ENCODE measurements around the gene ZC2HC1C.

ZC2HC1C gene

DNA sequence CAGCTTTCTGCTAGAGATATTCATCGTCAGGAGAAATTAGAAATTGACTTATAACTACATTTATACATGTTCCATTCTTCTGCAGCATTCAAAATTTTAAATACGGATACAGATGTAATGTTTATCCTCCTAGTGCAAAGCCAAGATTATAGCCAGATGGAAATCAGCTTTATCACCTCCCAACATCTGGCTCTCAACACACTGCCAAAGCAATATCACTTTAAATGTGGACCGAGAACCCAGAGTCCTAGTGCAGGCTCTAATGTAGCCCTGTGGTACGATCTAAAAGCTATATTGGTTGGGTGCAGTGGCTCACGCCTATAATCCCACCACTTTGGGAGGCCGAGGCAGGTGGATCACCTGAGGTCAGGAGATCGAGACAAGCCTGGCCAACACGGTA is 24.7 kb upstream of the ZC2HC1C start:
- peaks cover 14% of the 10 kb centered on the region; the same call in 1 of the 2 replicates for H3K36me3 ChIP-seq (ENCODE audit: insufficient read depth, low read depth, low read length)
- no peaks in the 10 kb centered on the region for H3K9me3 ChIP-seq (ENCODE audit: insufficient read depth, low read depth, low read length)
- H3K27ac ChIP-seq (ENCODE audit: low read length), result no peak overlapping the region
- H3K9ac ChIP-seq (ENCODE audit: low read depth, low read length), result no peak overlapping the region
- H3K4me1 ChIP-seq (ENCODE audit: insufficient read depth, low read length), result no peaks in the 10 kb centered on the region
- no peak overlapping the region for H3K4me3 ChIP-seq (ENCODE audit: low read length)
- no peaks in the 10 kb centered on the region for H3K27me3 ChIP-seq (ENCODE audit: insufficient read depth, low read length)

DNA sequence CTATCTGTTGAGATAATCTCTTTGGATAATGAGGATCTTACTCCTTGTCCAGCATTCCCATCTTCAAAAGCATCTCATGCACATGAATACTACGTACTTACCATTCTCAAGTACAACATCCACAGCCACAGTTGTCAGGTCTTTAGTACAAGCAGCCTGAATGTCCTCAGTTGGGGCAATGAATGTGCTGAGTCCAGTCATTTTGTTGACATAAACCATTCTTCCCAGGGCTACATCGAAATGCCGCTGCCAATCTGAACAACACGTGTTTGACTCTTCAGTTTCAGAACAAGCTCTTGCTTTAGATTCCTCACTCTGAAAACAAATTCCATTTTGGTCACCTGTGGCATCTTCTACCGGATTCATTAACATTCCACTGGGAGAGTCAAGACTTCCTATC is 23.2 kb upstream of the ZC2HC1C start:
- no peaks in the 10 kb centered on the region for H3K4me1 ChIP-seq (ENCODE audit: insufficient read depth, low read length)
- no peak overlapping the region for H3K4me3 ChIP-seq (ENCODE audit: low read length)
- H3K36me3 ChIP-seq (ENCODE audit: insufficient read depth, low read depth, low read length), result peaks cover 10% of the 10 kb centered on the region; the same call in 1 of the 2 replicates
- H3K9ac ChIP-seq (ENCODE audit: low read depth, low read length), result no peak overlapping the region
- H3K27me3 ChIP-seq (ENCODE audit: insufficient read depth, low read length), result no peaks in the 10 kb centered on the region
- H3K9me3 ChIP-seq (ENCODE audit: insufficient read depth, low read depth, low read length), result no peaks in the 10 kb centered on the region
- no peak overlapping the region for H3K27ac ChIP-seq (ENCODE audit: low read length)

DNA sequence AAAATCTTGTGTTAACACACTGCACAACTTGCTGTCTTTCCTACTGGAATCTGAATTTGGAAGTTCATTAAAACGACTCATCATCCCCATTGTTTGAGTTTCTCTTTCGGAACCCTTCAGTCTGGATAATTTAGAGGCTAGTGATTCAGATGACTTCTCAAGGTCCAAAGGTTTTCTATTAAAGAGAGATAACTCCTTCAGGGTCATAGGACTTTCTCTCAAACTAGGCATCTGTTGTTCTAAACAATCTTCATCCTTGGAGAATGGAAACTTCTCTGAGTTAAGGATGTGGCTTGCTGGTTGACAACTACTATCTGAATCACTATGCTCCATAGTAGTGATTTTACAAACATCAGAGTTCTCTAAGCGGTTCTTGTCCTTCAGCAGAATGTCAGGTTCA is 22.5 kb upstream of the ZC2HC1C start:
- H3K36me3 ChIP-seq (ENCODE audit: insufficient read depth, low read depth, low read length), result peaks cover 3% of the 10 kb centered on the region; the same call in 1 of the 2 replicates
- H3K9me3 ChIP-seq (ENCODE audit: insufficient read depth, low read depth, low read length), result no peaks in the 10 kb centered on the region
- no peak overlapping the region for H3K27ac ChIP-seq (ENCODE audit: low read length)
- H3K4me3 ChIP-seq (ENCODE audit: low read length), result no peak overlapping the region
- H3K9ac ChIP-seq (ENCODE audit: low read depth, low read length), result no peak overlapping the region
- H3K27me3 ChIP-seq (ENCODE audit: insufficient read depth, low read length), result no peaks in the 10 kb centered on the region
- no peaks in the 10 kb centered on the region for H3K4me1 ChIP-seq (ENCODE audit: insufficient read depth, low read length)

DNA sequence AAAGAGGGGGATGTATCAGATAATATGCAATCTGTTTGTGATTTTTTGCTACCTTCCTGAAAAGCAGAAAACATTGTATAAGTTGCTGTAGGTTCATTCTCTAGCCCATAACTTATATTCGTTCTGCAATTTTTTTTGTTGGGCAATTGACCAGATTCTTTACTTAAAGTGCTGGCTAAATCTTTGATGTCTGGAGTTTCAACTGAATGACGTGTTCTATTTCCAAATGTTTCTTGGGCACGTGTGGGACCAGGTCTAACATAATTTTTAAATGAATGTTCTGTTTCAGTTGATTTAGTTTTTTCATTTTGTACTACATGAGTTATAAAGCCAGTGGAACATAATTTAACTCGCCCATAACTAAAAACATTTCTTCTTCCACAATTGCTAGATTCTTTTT is 21.9 kb upstream of the ZC2HC1C start:
- H3K27me3 ChIP-seq (ENCODE audit: insufficient read depth, low read length), result no peaks in the 10 kb centered on the region
- no peaks in the 10 kb centered on the region for H3K4me1 ChIP-seq (ENCODE audit: insufficient read depth, low read length)
- H3K36me3 ChIP-seq (ENCODE audit: insufficient read depth, low read depth, low read length), result no peaks in the 10 kb centered on the region
- H3K4me3 ChIP-seq (ENCODE audit: low read length), result no peak overlapping the region
- H3K9ac ChIP-seq (ENCODE audit: low read depth, low read length), result no peak overlapping the region
- H3K27ac ChIP-seq (ENCODE audit: low read length), result no peak overlapping the region
- no peaks in the 10 kb centered on the region for H3K9me3 ChIP-seq (ENCODE audit: insufficient read depth, low read depth, low read length)

DNA sequence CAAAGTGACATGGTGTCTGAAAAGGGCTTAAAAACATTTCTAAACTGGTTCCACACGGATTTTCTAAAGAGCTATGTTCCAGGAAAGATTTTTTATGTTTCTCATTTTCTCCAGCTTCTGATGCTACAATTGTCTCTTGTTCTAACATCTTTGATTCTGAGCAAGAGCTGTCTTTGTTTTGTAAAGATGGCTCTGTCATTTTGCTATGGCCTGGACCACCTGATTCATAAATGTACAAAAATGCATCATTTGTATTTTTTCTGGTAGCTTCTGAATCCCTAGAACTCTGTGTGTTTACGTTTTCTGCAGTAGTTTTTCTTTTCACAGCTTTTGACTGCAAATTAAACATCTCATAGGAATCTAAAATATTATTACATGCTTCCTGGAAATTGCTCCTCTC is 21.3 kb upstream of the ZC2HC1C start:
- Histone ChIP-seq H3K9ac (ENCODE audit: low read depth, low read length) (no peak overlapping the region), H3K27me3 (ENCODE audit: insufficient read depth, low read length) (no peaks in the 10 kb centered on the region), H3K36me3 (ENCODE audit: insufficient read depth, low read depth, low read length) (no peaks in the 10 kb centered on the region), H3K4me1 (ENCODE audit: insufficient read depth, low read length) (no peaks in the 10 kb centered on the region), H3K27ac (ENCODE audit: low read length) (no peak overlapping the region), H3K9me3 (ENCODE audit: insufficient read depth, low read depth, low read length) (no peaks in the 10 kb centered on the region), H3K4me3 (ENCODE audit: low read length) (no peak overlapping the region)

DNA sequence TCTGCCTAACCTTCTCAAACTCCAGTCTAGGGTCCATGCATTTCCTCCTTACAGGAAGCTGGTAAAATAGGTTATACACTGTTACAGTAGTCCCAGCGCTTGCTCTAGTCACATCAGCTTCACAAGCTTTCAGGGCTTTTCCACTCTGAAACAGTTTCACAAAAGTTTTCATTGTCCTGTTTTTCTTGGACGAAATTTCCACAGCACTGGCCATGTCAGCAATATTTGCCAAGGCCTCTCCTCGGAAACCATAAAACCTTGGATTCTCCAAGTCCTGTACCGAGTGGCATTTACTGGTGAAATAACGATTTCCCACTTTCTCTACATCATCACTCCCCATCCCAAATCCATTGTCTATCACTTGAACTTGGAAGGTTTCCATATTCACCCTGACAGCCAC is 20.3 kb upstream of the ZC2HC1C start:
- no peak overlapping the region for H3K9ac ChIP-seq (ENCODE audit: low read depth, low read length)

DNA sequence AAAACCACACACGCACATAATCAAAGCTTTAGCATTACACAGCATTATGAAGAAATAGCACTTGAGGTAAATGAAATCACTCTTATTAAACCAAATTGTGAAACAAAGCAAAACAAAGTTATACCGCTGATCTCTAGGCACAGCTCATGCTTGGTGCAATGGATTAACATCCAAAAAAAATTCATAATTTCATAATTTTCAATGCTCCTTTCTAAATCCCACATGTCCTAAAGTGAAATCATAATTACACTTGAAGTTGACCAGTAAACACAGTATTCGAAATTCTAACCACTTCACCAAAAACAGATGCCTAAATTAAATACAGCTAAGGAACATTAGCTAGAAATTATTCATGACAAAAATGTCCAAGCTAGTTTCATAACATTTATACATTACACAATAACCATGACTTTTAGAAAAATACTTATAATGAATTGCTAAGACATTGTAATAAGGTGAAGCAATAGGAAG is 19.7 kb upstream of the ZC2HC1C start:
- no peaks in the 10 kb centered on the region for H3K27me3 ChIP-seq (ENCODE audit: insufficient read depth, low read length)
- H3K27ac ChIP-seq (ENCODE audit: low read length), result no peak overlapping the region
- no peak overlapping the region for H3K4me3 ChIP-seq (ENCODE audit: low read length)
- no peaks in the 10 kb centered on the region for H3K4me1 ChIP-seq (ENCODE audit: insufficient read depth, low read length)
- no peaks in the 10 kb centered on the region; the same call in 1 of the 2 replicates for H3K36me3 ChIP-seq (ENCODE audit: insufficient read depth, low read depth, low read length)
- no peak overlapping the region for H3K9ac ChIP-seq (ENCODE audit: low read depth, low read length)
- no peaks in the 10 kb centered on the region for H3K9me3 ChIP-seq (ENCODE audit: insufficient read depth, low read depth, low read length)

More for the DNA sequence above, 20.3 kb upstream of the ZC2HC1C start:
- Histone ChIP-seq H3K27ac (ENCODE audit: low read length) (no peak overlapping the region), H3K4me1 (ENCODE audit: insufficient read depth, low read length) (no peaks in the 10 kb centered on the region), H3K27me3 (ENCODE audit: insufficient read depth, low read length) (no peaks in the 10 kb centered on the region), H3K36me3 (ENCODE audit: insufficient read depth, low read depth, low read length) (no peaks in the 10 kb centered on the region; the same call in 1 of the 2 replicates), H3K4me3 (ENCODE audit: low read length) (no peak overlapping the region), H3K9me3 (ENCODE audit: insufficient read depth, low read depth, low read length) (no peaks in the 10 kb centered on the region)

DNA sequence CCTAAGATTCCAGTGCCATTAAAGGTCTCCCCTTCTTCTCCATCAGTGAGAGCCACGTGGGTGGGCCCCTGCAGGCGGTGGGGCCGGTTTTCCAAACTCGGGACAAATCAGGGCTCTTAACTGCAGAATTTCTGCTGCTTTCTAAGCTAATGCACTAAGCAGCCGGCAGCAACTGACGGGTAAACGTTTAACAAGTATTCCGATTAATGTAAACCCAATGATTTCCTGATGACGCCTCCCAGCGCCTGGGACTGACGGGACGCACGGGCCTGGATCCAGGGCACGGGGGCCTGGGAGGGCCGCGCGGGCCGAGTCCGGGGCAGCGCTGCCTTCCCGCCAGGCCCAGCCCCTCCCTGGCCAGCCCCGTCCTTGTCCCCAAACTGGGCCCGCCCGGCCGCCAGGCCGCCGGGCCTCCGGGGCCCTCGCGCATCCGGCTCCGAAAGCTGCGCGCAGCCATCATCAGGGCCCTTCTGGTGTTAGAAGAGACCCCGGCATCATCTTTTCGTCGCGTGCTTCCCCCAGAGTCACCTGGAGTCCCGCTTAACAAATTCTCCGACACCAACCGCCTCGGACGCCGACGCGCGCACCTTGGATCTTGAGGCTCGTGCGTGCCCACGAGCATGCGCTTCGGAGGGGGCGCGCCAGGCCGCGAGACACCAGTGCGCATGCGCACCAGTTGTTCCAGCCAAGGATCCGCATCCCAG is 18.4 kb upstream of the ZC2HC1C start, which contains the start of gene MLH3:
Gene MLH3, minus strand, starts transcription at position 616 of the 704 bp plus-strand sequence. CDS start 1,812 bp downstream, outside the sequence.
- H3K9ac ChIP-seq (ENCODE audit: low read depth, low read length), result peak within 1 kb of the TSS; percentile 90

DNA sequence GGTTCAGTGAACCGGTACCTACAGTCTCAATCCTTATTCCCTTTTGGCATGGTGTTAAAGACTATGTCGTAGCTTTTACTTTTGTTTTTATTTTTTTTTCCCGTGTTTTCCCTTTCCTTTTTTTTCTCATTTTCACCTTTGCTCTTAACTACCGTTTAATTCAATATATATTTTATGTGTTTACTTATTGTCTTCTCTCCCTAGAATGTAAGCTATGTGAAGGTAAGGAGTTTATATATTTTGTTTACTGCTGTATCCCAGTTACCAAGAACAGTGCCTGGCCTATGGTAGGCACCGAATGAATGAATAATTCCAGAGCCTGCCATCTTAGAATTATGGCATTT is 17.9 kb upstream of the ZC2HC1C start:
- Histone ChIP-seq H3K4me1 (ENCODE audit: insufficient read depth, low read length) (no peaks in the 10 kb centered on the region), H3K27ac (ENCODE audit: low read length) (no peak overlapping the region), H3K9ac (ENCODE audit: low read depth, low read length) (no peak overlapping the region), H3K36me3 (ENCODE audit: insufficient read depth, low read depth, low read length) (no peaks in the 10 kb centered on the region; the same call in 1 of the 2 replicates), H3K4me3 (ENCODE audit: low read length) (peak overlapping the region; percentile 74), H3K9me3 (ENCODE audit: insufficient read depth, low read depth, low read length) (no peaks in the 10 kb centered on the region), H3K27me3 (ENCODE audit: insufficient read depth, low read length) (no peaks in the 10 kb centered on the region)

More for the DNA sequence above, 18.4 kb upstream of the ZC2HC1C start, which contains the start of gene MLH3:
- no peaks in the 10 kb centered on the region for H3K9me3 ChIP-seq (ENCODE audit: insufficient read depth, low read depth, low read length)
- H3K36me3 ChIP-seq (ENCODE audit: insufficient read depth, low read depth, low read length), result no peaks in the 10 kb centered on the region; the same call in 1 of the 2 replicates
- no peaks in the 10 kb centered on the region for H3K4me1 ChIP-seq (ENCODE audit: insufficient read depth, low read length)
- no peaks in the 10 kb centered on the region for H3K27me3 ChIP-seq (ENCODE audit: insufficient read depth, low read length)
- peak within 1 kb of the TSS; percentile 56 for H3K27ac ChIP-seq (ENCODE audit: low read length)
- H3K4me3 ChIP-seq (ENCODE audit: low read length), result peak within 1 kb of the TSS; percentile 74

DNA sequence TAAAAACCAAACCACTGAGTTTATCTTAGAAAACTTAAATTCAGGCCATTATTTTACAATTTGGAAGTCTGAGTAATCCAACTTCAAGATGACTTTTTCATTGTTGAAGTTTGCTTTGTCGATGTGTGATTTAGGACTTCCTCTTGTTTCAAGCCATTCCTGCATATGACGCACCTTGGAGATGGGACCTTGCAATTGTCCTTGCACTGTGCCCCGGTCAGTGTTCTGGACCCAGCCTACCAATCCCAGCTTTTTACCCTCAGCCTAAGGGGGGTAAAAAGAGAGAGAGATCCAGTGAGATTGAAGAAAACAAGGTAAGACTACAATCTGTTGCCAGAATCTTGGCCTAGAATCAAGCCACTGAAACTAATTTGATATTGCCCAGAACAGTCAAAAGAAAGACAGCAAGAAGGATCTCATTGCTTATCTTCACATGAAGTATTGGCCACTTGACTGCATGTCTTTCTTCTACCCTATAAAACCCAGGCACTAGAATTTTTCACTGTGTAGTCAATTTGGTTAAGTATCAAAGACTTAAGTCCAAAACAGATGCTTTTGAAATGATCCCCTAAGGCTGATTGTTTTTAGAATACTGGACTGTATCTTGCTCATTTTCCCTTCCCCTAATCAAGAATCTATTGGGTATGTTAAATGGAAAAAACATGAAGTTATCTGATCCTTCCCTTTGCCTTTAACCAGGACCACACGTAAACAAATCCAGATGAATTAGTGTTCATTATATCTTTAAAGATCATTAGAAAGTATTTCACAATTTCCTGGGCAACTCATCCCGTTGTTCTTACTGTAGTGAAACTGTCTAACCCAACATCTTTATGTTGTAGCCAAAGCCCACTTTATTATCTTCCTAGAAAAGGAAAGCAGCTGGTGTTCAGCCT is 15.8 kb upstream of the ZC2HC1C start:
- Histone ChIP-seq H3K4me1 (ENCODE audit: insufficient read depth, low read length) (no peaks in the 10 kb centered on the region), H3K36me3 (ENCODE audit: insufficient read depth, low read depth, low read length) (no peaks in the 10 kb centered on the region; the same call in 1 of the 2 replicates), H3K9me3 (ENCODE audit: insufficient read depth, low read depth, low read length) (no peaks in the 10 kb centered on the region), H3K27ac (ENCODE audit: low read length) (no peak overlapping the region), H3K4me3 (ENCODE audit: low read length) (no peak overlapping the region), H3K9ac (ENCODE audit: low read depth, low read length) (no peak overlapping the region), H3K27me3 (ENCODE audit: insufficient read depth, low read length) (no peaks in the 10 kb centered on the region)

DNA sequence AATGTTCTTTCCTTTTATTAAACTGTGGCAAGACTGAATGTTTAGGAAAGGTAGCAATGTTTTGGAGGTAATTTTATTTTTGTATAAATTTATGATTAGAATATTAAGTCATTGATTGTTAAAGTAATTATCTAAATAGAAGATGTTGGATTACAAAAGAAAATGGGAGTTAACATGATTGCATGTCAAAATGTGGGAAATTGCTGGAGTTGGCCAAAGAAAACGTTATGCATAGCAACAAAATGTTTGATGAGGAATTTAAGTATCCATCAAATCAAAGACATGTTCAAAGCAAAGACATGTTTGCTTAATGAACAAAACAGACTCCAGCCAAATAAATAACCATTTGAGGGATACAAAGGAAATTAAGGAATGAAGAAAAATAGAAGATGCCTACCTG is 15.0 kb upstream of the ZC2HC1C start:
- Histone ChIP-seq H3K9ac (ENCODE audit: low read depth, low read length) (no peak overlapping the region), H3K27me3 (ENCODE audit: insufficient read depth, low read length) (no peaks in the 10 kb centered on the region), H3K27ac (ENCODE audit: low read length) (no peak overlapping the region), H3K4me3 (ENCODE audit: low read length) (no peak overlapping the region), H3K9me3 (ENCODE audit: insufficient read depth, low read depth, low read length) (no peaks in the 10 kb centered on the region), H3K4me1 (ENCODE audit: insufficient read depth, low read length) (no peaks in the 10 kb centered on the region), H3K36me3 (ENCODE audit: insufficient read depth, low read depth, low read length) (no peaks in the 10 kb centered on the region; the same call in 1 of the 2 replicates)
